GM12872 (cell line): Measurements from ENCODE around the gene CHST12.

Experiments used
- TF ChIP-seq, protein P1 (sequence below): IDR thresholded peaks from 3 replicates; pipeline ENCODE4 v1.5.1; 2011; ENCODE audit warnings: low read depth, mild to moderate bottlenecking, low read length, moderate library complexity; ENCODE audit not compliant: insufficient read depth

The CHST12 gene

DNA sequence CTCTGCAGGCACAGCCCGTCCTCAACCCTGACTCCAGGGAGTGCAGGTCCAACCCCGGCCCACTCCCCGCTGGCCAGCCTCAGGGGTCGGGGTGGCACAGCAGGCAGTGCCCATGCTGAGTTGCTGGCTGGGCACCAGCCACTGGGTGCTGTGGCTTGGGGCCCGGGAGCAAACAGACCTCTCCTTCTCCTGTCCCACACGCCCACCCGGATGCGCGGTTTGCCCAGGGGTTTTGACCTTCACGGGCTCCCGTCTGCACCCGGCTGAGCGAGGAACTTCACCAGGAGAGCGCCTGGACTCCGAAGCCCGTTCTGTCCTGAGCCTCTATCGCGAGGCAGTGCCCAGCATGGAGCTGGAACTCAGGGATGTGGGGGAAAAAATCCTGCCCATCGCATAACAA is 75.4 kb downstream of the CHST12 start:
- TF ChIP-seq, protein P1, sequence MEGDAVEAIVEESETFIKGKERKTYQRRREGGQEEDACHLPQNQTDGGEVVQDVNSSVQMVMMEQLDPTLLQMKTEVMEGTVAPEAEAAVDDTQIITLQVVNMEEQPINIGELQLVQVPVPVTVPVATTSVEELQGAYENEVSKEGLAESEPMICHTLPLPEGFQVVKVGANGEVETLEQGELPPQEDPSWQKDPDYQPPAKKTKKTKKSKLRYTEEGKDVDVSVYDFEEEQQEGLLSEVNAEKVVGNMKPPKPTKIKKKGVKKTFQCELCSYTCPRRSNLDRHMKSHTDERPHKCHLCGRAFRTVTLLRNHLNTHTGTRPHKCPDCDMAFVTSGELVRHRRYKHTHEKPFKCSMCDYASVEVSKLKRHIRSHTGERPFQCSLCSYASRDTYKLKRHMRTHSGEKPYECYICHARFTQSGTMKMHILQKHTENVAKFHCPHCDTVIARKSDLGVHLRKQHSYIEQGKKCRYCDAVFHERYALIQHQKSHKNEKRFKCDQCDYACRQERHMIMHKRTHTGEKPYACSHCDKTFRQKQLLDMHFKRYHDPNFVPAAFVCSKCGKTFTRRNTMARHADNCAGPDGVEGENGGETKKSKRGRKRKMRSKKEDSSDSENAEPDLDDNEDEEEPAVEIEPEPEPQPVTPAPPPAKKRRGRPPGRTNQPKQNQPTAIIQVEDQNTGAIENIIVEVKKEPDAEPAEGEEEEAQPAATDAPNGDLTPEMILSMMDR: no peak

DNA sequence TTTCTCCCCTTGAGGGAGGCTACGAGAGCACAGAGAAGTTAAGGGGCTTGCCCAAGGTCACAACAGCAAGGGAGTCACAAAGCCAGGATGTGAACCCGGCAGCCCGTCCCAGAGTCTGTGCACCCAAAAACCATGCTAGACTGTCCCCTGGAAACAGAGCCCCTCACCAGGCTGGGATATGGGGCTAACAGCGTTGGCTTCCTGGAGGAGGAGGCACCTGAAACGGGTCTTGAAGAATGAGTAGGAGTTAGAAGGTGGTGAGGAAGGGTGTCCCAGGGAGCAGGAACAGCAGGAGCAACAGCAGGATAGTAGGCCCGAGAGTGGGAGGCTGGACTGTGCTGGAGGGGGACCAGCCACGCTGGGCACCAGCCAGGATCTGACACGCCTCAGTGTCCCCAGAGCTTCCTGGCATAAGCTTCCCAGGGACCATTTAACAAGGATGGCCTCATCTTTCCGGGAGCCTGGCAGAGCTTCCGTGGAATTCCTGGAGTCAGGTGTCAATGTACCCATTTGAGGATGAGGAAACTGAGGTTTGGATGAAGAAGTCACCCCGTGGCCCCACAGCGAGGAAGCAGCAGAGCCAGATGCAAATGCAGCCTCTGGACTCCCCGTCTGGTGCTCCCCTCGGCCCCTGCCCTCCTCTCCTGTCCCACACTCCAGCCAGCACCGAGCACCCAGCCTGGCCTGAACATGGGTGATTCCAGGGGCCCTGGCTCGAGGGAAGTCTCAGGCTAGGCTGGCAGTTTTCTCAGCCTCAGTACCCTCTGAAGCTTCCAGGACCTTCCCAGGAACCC is 76.1 kb downstream of the CHST12 start:
- TF ChIP-seq, protein P1: no peak

DNA sequence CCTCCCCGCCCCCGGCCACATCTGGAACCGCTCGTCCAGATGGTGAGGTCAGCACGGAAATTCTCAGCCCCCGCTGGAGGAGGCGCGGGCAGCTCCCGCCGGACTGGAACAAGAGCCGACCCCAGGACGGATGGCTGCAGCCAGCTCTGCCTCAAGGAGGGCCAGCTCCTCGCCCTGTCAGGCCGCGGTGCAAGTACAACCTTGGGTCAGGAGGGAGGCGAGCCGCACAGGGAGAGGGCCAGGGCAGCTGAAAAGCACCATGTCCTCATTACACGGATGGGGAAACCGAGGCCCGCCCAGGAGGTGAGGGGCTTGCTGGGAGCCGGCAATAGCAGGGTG is 76.6 kb downstream of the CHST12 start:
- TF ChIP-seq, protein P1: no peak

DNA sequence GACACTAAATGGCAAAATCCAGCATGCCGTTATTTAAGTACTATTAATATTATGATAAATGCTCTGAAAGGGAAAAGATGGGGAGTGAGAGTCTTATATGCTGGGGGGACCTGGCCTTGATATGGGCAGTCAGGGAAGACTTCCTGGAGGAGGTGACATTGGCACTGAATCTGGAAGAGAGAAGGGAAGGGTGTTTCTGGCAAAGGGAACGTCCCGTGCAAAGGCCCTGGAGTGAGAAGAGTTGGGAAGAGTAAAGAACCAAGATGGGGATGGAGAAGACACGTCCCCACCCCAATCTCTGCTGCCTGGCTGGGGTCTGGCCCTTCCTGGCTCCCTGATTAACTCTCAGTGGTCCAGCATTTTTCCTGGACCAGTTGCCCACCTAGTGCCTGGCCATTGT is 77.8 kb downstream of the CHST12 start:
- TF ChIP-seq, protein P1: no peak

DNA sequence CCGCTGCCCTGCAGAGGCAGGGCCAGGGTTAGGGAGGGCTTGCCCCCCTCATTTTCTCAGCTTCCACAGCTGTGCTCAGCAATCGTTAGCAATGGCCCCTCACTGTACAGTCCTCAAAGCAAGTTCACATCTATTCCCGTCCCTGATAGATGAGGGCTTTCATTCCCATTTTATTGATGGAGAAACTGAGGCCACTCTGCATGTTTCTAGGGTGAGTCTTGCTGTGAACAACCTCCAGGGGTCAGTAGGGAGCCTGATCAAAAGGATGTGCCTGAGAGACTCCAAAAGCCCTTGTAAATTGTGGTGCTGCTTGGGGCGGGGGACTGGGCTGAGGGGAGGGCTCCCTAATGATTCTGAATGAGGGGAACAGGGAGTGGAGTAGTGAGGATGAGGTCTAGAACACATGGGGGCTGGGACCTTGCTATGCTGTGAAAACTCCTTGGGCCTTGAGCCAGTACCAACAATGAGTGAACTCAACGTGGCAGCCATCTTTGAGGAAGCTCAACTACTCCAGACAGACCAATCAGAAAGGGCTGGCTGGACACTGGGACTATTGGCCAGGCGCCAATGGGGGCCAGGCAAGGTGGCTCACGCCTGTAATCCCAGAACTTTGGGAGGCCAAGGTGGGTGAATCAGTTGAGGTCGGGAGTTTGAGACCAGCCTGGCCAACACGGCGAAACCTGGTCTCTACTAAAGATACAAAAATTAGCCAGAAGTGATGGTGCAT is 79.5 kb downstream of the CHST12 start:
- TF ChIP-seq, protein P1: peak; percentile 43; the same call in 1 of the 3 replicates

DNA sequence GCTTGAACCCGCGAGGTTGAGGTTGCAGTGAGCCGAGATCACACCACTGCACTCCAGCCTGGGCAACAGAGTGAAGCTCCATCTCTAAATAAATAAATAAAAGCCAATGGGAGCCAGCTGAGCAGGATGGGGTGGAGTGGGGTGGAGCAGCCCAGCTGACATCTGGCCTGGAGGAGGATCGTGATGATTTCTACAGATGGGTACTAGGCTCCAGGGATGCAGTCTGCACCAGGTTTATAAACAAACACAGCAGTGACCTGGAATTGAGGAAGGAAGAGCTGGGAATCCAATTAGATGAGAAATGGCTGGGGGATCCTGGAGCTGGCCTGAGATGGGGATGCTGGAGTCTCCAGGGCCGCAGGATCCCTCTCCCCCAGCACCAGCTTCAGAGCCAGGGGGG is 80.1 kb downstream of the CHST12 start:
- TF ChIP-seq, protein P1: no peak

DNA sequence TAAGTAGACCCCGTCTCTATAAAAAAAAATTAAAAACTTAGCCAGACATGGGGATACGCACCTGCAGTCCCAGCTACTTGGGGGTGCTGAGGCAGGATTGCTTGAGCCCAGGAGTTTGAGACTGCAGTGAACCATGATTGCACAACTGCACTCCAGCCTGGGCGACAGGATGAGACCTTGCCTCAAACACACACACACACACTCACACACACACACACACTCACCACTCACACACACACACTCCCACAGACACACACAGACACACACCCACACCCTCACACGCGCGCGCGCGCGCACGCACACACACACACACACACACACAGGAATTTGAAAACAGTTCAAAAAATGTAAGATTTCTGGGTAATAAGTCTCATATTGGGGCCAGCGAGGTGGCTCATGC is 81.5 kb downstream of the CHST12 start:
- TF ChIP-seq, protein P1: no peak
